NCI-H2227 (cell line): ENCODE measurements around the gene FBXO42.

ENCODE experiments used
- DNase-seq: peaks from one replicate; lab custom pipeline; 2025; ENCODE audit not compliant: unreplicated experiment; lab: John Stamatoyannopoulos, UW

Gene FBXO42

DNA sequence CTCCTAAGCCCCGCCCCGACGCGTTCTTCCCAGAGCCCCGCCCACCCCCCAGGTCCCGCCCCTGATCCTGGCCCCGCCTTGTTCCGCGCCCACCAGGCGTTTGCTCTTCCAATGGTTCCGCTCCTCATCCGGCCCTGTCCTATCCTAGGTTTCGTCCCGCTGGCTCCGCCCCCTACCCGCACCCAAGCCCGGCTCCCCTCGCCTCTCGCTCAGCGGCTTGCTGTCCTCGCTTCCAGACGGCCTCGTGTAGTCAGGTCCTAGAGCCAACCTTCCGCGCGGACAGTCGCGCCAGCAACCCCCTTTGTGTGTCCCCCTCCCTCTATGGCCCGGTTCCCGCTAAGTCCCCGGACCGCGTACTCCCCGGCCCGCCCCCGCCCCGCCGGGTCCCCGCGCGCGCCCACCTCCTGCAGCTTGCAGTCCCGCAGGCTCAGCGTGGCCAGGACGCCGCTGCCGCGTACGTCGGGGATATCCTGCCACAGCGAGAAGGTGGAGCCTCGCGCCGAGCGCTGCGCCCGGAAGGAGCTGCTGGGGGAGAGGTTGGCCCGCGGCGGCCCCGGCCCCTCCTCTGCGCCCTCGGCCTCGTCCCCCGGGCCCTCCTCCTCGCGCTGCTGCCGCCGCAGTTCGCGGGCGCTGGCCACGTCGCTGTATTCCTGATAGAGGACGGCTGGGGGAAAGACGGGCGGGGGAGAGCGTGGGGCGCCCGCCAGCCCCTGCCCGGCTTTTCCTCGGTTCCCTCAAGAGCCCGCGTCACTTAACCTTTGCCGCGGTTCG lies 145.5 kb downstream of the FBXO42 start:
- DNase-seq: peak; percentile 98

DNA sequence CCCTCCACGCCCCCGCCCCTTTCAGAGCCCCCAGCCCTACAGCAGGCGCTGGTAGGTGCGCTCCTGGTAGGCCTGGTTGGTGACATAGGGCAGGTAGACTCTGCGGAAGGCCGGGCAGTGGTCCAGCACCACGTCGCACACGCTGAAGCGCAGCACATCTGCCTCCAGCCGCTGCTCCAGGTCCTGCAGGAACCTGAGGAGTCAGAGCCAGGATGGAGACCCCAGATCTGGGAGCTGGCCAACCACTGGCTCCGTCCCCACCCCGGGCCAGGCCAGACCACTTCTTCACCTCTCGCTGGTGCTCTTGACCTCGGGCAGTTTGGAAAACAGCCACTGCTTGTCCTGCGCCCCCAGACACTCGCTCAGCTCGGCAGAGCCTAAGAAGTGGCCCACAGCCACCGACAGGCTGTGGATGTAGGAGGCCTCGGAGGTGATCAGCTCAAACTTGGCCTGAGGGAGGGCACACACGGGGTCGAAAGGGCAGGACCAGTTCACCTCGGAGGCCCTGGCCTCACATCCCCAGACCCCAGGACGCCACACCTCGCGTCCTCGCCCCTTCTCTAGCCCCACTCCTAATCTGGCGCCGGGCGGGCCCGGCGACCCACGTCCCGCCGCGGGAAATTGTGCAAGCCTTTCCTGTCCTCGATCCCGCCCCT lies 146.3 kb downstream of the FBXO42 start:
- DNase-seq: peak; percentile 57

DNA sequence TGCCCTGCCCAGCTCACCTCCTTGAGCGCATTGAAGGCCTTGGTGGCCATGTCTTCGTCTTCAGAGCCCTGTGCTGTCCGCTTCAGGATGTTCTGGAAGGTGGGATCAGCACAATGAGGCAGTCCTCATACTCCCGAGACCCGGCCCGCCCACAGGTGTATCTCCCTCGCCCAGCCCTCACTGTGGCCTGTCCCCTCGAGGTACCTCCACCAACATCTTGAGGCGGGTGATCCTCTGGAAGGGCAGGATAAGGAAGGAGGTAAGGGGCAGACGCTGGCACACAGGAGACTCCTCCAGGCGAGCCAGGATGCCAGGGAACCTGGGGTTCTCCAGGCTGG lies 147.0 kb downstream of the FBXO42 start:
- no peak for DNase-seq

DNA sequence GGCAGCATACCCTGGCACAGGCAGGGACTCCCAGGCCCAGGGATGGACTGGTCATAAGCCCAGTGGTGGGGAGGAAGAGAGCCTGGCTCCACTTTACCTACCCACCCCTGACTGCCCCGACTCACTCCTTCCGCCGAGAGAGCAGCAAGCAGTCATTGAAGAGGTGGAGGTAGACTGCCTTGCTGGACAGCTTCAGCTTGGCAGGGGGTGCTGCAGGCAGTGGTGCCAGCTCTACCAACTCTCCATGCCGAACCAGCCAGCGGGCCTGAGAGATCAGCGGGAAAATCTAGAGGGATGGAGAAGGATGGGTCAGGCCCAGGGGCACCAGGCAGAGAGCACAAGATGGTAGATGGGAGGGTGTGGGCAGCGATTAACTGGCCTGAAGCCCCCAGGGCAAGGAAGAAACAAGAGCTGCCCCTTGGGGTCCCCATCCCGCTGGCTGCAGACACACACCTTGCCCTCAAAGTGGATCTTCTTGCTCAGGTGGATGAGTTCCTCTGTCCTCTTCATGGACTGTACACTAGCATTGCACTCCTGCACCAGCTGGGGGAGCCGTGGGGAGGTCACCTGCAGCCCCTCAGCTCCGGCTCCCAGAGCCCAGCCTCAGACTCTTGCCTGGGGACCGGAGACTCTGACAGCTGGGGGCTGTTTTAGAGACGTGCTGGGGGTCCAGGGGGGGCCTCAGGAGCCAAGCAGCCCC lies 147.5 kb downstream of the FBXO42 start:
- peak; percentile 53 for DNase-seq

DNA sequence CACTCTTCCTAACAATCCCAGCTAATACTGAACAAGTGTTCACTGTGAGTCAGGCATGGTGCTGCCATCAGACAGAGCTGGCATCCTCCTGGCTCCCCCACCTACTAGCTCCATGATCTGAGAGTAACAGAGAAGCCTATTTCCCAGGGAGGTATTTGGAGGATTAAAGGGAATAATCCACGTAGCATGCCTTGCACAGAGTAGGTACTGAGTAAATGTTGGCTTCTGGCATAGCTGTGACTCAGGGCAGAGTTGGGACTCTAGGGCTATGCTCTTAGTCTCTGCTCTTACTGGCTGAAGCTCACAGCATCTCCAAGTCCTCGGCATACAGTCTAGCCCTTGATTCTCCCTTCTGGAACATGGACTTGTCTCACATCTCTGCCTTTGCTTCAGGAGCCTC lies 148.1 kb downstream of the FBXO42 start:
- DNase-seq: no peak

DNA sequence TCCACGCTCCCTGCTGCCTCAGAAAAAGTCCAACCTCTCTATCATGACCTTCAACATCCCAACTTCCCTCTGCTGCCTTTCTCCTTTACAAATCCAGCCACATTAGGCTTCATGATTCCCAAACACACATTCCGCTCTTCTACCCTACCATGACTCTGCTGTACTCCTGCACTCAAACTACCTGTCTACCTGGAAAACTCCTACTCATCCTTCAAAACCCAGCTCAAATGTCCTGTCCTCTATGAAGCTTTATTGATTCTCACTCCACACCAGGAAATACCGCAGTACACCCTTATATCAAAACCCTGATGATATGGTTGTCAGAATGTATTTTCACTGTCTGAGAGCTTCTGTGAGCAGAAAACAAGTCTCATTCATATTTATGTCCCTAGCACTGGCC lies 148.7 kb downstream of the FBXO42 start:
- DNase-seq: no peak

DNA sequence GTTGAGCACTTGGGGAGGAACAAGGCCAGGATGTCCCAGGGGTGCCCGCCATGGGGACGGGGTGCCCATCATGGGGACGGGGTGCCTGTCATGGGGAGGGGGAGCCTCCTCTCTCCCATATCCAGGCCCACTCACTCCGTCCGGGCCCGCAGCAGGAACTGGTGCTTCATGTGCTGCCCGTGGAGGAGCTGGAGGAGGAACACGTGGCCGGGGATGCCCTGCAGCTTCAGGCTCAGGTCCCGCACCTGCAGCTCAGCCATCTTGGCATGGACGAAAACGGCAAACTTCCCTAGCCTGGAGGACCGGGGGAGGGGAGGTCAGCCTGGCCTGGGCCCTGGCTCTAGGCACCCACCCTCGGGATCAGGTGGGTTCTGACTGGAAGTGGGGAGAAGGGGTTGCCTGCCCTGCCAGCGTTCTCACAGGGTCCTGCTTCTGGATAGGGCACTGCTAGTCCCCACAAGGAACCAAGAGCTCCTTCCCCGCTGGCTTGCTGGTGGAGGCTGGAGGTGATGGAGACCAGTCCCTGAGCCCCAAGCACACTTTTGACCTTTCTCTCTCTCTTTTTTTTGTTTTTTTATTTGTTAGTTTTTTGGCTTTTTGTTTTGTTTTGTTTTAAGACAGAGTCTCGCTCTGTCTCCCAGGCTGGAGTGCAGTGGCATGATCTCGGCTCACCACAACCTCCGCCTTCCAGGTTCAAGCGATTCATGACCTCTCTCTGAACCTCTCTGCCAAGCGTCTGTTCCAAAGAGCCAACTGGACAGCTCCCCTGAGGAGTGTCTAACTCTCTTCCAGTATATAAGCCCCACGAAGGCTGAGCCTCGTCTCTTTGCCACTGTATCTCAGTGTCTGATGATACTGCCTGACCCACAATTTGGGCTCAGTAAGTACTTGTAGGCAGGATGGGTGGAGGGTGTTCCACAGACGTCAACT lies 149.7 kb downstream of the FBXO42 start:
- no peak for DNase-seq

DNA sequence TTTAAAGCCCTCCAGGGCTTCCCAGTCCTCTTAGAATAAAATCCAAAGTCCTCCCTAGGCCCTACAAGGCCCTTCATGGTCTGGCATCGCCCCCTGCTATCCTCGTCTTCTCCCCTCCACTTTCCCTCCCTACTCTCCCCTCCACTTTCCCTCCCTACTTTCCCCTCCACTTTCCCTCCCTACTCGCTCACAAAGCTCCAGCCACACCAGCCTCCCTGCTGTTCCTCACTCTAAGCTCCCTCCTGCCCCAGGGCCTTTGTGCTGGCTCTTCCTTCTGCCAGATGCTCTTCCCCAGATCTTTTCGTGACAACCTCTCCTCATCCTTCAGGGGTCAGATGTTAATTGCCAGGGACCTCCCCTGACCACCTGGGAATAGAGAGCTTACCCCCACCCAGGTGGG lies 152.6 kb downstream of the FBXO42 start:
- no peak for DNase-seq

DNA sequence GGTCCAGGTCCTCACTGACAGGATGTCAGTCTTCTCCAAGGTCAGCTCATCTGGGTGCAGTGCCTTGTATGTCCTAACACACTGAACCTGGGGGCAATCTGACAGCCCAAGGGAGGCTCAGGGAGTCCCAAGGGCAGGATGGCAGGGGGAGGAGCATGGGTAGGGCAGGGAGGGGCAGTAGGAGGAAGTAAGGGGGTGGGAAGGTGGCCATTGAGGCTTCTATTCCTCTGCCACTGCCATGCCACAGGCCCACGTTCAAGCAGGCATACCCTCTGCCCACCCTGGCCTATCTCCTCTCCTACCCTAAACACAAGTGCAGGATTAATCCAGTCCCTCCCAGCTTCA lies 153.2 kb downstream of the FBXO42 start:
- no peak for DNase-seq

DNA sequence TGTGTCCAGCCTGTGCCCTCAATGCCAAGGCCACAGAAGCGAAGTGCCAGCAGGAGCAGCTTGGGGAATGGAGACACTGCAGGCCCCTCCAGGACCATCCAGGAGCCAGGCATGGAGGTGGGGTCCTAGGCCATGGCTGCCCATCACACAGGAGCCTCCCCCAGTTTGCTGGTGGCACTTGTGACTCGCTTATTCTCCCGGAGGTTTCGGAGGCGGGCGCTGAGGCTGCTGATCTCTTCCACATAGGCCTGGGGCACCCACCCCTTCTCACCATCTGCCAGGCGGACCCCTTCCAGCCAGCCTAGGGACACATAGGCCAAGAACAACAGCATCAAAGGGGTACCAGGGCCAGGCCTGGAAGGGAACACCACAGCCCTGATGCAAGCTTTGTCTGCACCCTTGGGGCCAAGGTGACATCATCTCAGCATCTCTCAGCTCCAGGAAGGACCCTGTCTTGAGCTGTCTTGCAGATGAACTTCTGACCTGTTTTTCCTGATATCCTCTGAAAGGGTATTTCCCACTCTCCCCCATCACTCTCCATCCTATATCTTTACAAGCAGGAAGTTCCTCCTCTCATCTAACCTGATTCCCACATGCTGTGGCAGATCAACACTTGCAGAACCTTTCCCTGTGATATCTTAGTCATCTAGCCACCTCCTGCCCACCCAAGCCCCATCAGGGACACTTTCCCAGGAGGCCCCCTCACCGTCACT lies 153.7 kb downstream of the FBXO42 start:
- no peak for DNase-seq

DNA sequence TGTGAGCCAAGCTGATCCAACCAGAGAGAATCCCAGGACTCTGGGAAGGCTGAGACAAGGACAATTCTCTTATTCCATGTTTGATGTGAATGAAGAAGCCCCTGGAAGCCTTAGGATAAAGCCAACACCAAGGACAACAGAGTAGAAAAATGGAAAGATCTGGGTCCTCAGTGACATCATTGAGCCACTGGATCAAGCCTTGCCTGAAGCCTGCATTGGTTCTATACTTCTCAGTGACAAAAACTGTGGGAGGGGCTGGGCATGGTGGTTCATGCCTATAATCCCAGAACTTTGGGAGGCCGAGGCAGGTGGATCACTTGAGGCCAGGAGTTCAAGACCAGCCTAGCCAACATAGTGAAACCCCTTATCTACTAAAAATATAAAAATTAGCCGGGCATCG lies 155.4 kb downstream of the FBXO42 start:
- no peak for DNase-seq
